Uterus (tissue), 2 donors: ENCODE data around the gene IRF1.

Experiments
- CTCF ChIP-seq, 4 experiments: fragments of 200-600 bp in 2 of 4; fragments of 450-650 bp in 2 of 4; sonication (generic) in 2 of 4; IDR thresholded peaks; one replicate each; pipeline ENCODE4 v1.5.1; 2016 to 2019; ENCODE audit warnings: antibody characterized with exemption in 4 of 4, mild to moderate bottlenecking in 2 of 4, moderate library complexity in 1 of 4
- POLR2A ChIP-seq, 2 donors: fragments of 450-650 bp; IDR thresholded peaks; one replicate each; pipeline ENCODE4 v1.6.1; 2016; ENCODE audit warnings: antibody characterized with exemption in 2 of 2, mild to moderate bottlenecking in 1 of 2, moderate library complexity in 1 of 2

GRCh38 chr5:132445640-132445923, 45.0 kb downstream of the IRF1 start:
- TF ChIP-seq CTCF (IDR thresholded peaks at IDR 0.05): no peak
- TF ChIP-seq POLR2A (IDR thresholded peaks at IDR 0.05): no peak
